Fibroblast of pulmonary artery (primary cell): ENCODE data around the gene CLDN14.

Source experiments
- DNase-seq: peaks from one replicate; pipeline ENCODE4 v3.0.0-alpha.2; 2010; ENCODE audit warnings: low read depth
- H3K4me3 ChIP-seq: replicated peaks from 2 replicates; pipeline ENCODE4 v1.5.1; 2011; ENCODE audit warnings: low read depth, mild to moderate bottlenecking, control low read depth, low read length, moderate library complexity
- CTCF ChIP-seq: IDR thresholded peaks from 2 replicates; pipeline ENCODE4 v1.5.1; 2011; ENCODE audit warnings: mild to moderate bottlenecking, control low read depth, low read length, inconsistent platforms; ENCODE audit errors: missing control alignments

The CLDN14 gene

GRCh38 chr21:36456729-36457414, 23.1 kb downstream of the CLDN14 start:
- TF ChIP-seq CTCF, result no peak
- H3K4me3 ChIP-seq, result no peak overlapping the region
- DNase-seq, result peak; percentile 67

GRCh38 chr21:36454706-36455105, 25.2 kb downstream of the CLDN14 start:
- no peak for TF ChIP-seq CTCF
- DNase-seq, result no peak
- H3K4me3 ChIP-seq, result no peak overlapping the region

- no peak for TF ChIP-seq CTCF
- DNase-seq, result no peak
- H3K4me3 ChIP-seq, result no peak overlapping the region
Observed at GRCh38 chr21:36454093-36454531, 25.8 kb downstream of the CLDN14 start.

- no peak overlapping the region for H3K4me3 ChIP-seq
- TF ChIP-seq CTCF, result no peak
- no peak for DNase-seq
Observed at GRCh38 chr21:36452281-36452825, 27.6 kb downstream of the CLDN14 start.

- H3K4me3 ChIP-seq, result no peak overlapping the region
- no peak for DNase-seq
- no peak for TF ChIP-seq CTCF
Observed at GRCh38 chr21:36451506-36451905, 28.4 kb downstream of the CLDN14 start.

- DNase-seq, result peak; percentile 57
- TF ChIP-seq CTCF, result no peak
Observed at GRCh38 chr21:36450511-36450910, 29.4 kb downstream of the CLDN14 start.

GRCh38 chr21:36446301-36446700, 33.6 kb downstream of the CLDN14 start:
- no peak for TF ChIP-seq CTCF
- DNase-seq, result peak; percentile 55
- H3K4me3 ChIP-seq, result no peak overlapping the region

More at GRCh38 chr21:36450511-36450910, 29.4 kb downstream of the CLDN14 start:
- H3K4me3 ChIP-seq, result no peak overlapping the region
